A673 (cell line): Measurements from ENCODE around the gene PPP6R2. TPM values are rescaled to one million over a fixed set of nuclear protein-coding genes. Genes with fewer than 3 reads are reported as not detected.

ENCODE experiments used
- BruUV-seq: library from RNA; stranded (reverse); fragments of 400-500 nt; replicated peaks from 2 replicates; lab custom pipeline; 2021; lab: Mats Ljungman, UMichigan
- CTCF ChIA-PET: fragments of 300-600 bp; sonication (Branson Sonifier 250); formaldehyde crosslinking; loops from one replicate; lab custom pipeline; 2022; ENCODE audit warnings: antibody characterized with exemption; lab: Charles Lee
- POLR2A ChIA-PET: fragments of 300-600 bp; sonication (Branson Sonifier 250); formaldehyde crosslinking; loops from one replicate; lab custom pipeline; 2022; ENCODE audit warnings: antibody characterized with exemption; ENCODE audit not compliant: low non-redundant PET; lab: Charles Lee
- DNase-seq: peaks from one replicate; pipeline ENCODE4 v3.0.0-alpha.2; 2015; ENCODE audit warnings: low spot score
- H3K27ac ChIP-seq: fragments of 200-600 bp; sonication (generic); 2 replicates; pipeline ENCODE4 v1.5.1; 2016; ENCODE audit warnings: mixed run types, low read depth, mild to moderate bottlenecking, mixed read lengths, antibody characterized with exemption, low read length; ENCODE audit not compliant: poor library complexity, severe bottlenecking
- H3K27me3 ChIP-seq: fragments of 200-600 bp; sonication (generic); replicated peaks from 2 replicates; pipeline ENCODE4 v1.6.1; 2017; ENCODE audit warnings: mixed run types, low read depth, mild to moderate bottlenecking, mixed read lengths, antibody characterized with exemption, low read length; ENCODE audit not compliant: insufficient read depth, poor library complexity
- H3K36me3 ChIP-seq: fragments of 200-600 bp; sonication (generic); 2 replicates; pipeline ENCODE4 v1.6.1; 2016; ENCODE audit warnings: mixed run types, mild to moderate bottlenecking, mixed read lengths, antibody characterized with exemption, low read length; ENCODE audit not compliant: insufficient read depth, poor library complexity, severe bottlenecking
- H3K4me1 ChIP-seq: fragments of 200-600 bp; sonication (generic); 2 replicates; pipeline ENCODE4 v1.6.1; 2017; ENCODE audit warnings: mixed run types, mild to moderate bottlenecking, mixed read lengths, antibody characterized with exemption, low read length; ENCODE audit not compliant: insufficient read depth, poor library complexity, severe bottlenecking
- H3K4me3 ChIP-seq: fragments of 200-600 bp; sonication (generic); 2 replicates; pipeline ENCODE4 v1.5.1; 2016; ENCODE audit warnings: low read depth, mixed run types, mild to moderate bottlenecking, mixed read lengths, low read length; ENCODE audit not compliant: poor library complexity, severe bottlenecking
- H3K9me3 ChIP-seq: fragments of 200-600 bp; sonication (generic); 2 replicates; pipeline ENCODE4 v1.6.1; 2016; ENCODE audit warnings: mixed run types, low read depth, mild to moderate bottlenecking, mixed read lengths, antibody characterized with exemption, low read length; ENCODE audit not compliant: poor library complexity, severe bottlenecking
- EZH2 ChIP-seq: fragments of 200-600 bp; sonication (generic); IDR thresholded peaks from 2 replicates; pipeline ENCODE4 v1.6.1; 2017; ENCODE audit warnings: borderline replicate concordance, low read depth, mild to moderate bottlenecking, mixed read lengths, antibody characterized with exemption, low read length; ENCODE audit not compliant: poor library complexity, severe bottlenecking
- intact Hi-C: fragments of 100-400 bp; cut with micrococcal nuclease; formaldehyde crosslinking; loops from one replicate; pipeline ENCODE4 v1.10.0; 2022; ENCODE audit not compliant: unreplicated experiment
- total RNA-seq: library from RNA; stranded (reverse); gene quantifications from 2 replicates; pipeline ENCODE4 v1.2.3, GENCODE V29; 2021
- TF ChIP-seq, protein P1 (sequence below): fragments of 300-800, 200-600 bp; sonication (generic); conservative IDR thresholded peaks from 2 replicates; pipeline ENCODE4 v1.5.1; 2017; ENCODE audit warnings: low read depth, mild to moderate bottlenecking, antibody characterized with exemption, low read length, moderate library complexity, mixed read lengths

The PPP6R2 gene
- total RNA-seq, 1 experiment from 2014 or later = 64.6 TPM

DNA sequence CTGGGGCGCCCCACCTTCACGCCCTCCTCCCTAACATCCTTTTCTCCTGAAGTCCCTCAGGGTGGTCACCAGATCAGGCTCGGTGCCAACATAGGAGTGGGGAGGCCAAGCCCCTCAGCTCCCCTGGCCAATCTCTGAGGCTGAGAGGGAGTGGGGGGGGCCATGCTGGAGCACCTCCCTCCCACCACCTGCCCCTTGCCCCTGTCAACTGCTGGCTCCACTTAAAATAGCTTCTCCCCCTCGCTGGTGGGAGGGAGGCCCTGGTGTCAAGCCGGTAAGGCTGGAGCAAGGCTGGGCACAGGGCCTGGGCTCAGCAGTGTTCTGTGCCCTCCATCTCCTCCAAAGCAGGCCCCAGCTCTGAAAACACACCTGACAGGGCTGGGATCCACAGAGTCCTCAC is 40.6 kb upstream of the PPP6R2 start:
- BruUV-seq = no TSS peak
- H3K27ac ChIP-seq = peak overlapping the region; percentile 95
- intact Hi-C loops = no loop called here
- no peak overlapping the region for H3K4me3 ChIP-seq
- peaks cover 7% of the 10 kb centered on the region for H3K36me3 ChIP-seq
- H3K27me3 ChIP-seq = no peaks in the 10 kb centered on the region
- CTCF ChIA-PET = interaction anchor here (1.1 kb wide), 1 partner anchor 26 kb away, joined by 5 read pairs; no protein-coding TSS in a partner anchor
- no peak for TF ChIP-seq EZH2
- TF ChIP-seq, protein P1, sequence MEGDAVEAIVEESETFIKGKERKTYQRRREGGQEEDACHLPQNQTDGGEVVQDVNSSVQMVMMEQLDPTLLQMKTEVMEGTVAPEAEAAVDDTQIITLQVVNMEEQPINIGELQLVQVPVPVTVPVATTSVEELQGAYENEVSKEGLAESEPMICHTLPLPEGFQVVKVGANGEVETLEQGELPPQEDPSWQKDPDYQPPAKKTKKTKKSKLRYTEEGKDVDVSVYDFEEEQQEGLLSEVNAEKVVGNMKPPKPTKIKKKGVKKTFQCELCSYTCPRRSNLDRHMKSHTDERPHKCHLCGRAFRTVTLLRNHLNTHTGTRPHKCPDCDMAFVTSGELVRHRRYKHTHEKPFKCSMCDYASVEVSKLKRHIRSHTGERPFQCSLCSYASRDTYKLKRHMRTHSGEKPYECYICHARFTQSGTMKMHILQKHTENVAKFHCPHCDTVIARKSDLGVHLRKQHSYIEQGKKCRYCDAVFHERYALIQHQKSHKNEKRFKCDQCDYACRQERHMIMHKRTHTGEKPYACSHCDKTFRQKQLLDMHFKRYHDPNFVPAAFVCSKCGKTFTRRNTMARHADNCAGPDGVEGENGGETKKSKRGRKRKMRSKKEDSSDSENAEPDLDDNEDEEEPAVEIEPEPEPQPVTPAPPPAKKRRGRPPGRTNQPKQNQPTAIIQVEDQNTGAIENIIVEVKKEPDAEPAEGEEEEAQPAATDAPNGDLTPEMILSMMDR = no peak
- H3K4me1 ChIP-seq = peaks cover 76% of the 10 kb centered on the region
- no peaks in the 10 kb centered on the region for H3K9me3 ChIP-seq
- DNase-seq = no peak
- POLR2A ChIA-PET = no interaction called here

DNA sequence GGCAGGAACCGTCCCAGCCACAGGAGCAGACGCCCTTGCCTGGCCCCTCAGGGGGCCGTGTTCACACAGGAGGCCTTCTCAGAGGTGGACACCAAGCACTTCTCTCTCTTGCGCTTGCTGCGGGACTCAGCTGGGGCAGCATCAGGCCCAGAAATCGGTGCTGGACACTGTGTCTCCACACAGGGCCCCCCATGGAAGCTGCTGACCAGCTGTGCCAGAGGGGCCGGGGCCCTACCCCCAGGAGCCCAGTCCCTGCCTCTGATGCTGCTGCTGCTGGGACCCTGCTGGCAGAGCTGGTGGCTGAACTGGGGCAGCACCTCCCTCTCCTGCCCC is 39.6 kb upstream of the PPP6R2 start:
- CTCF ChIA-PET = interaction anchor here (0.5 to 1.1 kb wide), 3 partner anchors 10 to 366 kb away, joined by 3 to 5 read pairs (median 5); no protein-coding TSS in a partner anchor
- Histone ChIP-seq H3K4me1 (peaks cover 73% of the 10 kb centered on the region), H3K4me3 (no peak overlapping the region), H3K36me3 (peaks cover 7% of the 10 kb centered on the region), H3K27ac (peak overlapping the region; percentile 95), H3K9me3 (no peaks in the 10 kb centered on the region), H3K27me3 (no peaks in the 10 kb centered on the region)
- no TSS peak for BruUV-seq
- POLR2A ChIA-PET = no interaction called here
- no peak for DNase-seq
- intact Hi-C loops = no loop called here
- no peak for TF ChIP-seq EZH2
- TF ChIP-seq, protein P1 = no peak

DNA sequence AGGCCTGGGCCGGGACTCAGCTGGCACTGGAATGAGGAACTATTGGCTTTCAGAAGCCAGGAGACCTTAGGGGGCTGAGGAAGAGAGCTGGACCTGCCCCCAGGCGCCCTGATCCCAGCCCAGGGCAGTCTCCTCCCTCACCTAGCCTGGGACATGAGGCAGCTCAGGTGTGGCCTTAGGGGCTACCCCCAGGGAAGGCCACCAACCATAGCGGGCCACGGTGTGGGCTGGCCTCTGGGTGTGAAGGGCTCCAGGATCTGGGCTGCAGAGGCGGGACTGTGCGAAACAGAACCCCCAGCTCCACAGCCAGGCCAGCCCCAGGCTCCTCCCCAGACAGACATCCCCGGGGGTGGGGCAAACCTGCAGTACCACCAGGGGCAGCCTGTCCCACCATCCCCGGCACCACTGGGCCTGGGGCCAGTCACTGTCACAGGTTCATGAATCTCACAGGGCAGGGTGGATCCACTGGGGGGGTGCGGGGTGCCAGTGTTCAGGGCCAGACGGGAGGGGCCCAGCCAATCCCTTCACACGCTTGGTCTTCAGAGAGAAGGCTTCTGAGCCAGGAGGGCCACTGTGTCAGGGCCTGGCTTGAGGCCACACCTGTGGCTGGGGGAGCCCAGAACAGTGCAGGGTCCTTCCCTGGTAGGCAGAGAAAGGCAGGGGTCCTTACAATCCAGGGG is 39.1 kb upstream of the PPP6R2 start:
- no peak for TF ChIP-seq EZH2
- Histone ChIP-seq H3K9me3 (no peaks in the 10 kb centered on the region), H3K4me3 (no peak overlapping the region), H3K27ac (peak overlapping the region; percentile 95), H3K36me3 (peaks cover 7% of the 10 kb centered on the region), H3K27me3 (no peaks in the 10 kb centered on the region), H3K4me1 (peaks cover 73% of the 10 kb centered on the region)
- BruUV-seq = no TSS peak
- POLR2A ChIA-PET = no interaction called here
- intact Hi-C loops = no loop called here
- CTCF ChIA-PET = interaction anchor here (0.5 to 1.1 kb wide), 4 partner anchors 10 to 367 kb away, joined by 3 to 11 read pairs (median 5); no protein-coding TSS in a partner anchor
- DNase-seq = peak; percentile 48
